Activated CD8-positive, alpha-beta memory T cell treated with anti-CD3 and anti-CD28 coated beads for 4 hours (primary cell): ENCODE measurements around the gene KASH5.

Experiments used
- DNase-seq, 2 donors: peaks; one replicate each; pipeline ENCODE4 v3.0.0-alpha.2; 2020; ENCODE audit warnings: low read depth in 2 of 2

KASH5 gene

DNA sequence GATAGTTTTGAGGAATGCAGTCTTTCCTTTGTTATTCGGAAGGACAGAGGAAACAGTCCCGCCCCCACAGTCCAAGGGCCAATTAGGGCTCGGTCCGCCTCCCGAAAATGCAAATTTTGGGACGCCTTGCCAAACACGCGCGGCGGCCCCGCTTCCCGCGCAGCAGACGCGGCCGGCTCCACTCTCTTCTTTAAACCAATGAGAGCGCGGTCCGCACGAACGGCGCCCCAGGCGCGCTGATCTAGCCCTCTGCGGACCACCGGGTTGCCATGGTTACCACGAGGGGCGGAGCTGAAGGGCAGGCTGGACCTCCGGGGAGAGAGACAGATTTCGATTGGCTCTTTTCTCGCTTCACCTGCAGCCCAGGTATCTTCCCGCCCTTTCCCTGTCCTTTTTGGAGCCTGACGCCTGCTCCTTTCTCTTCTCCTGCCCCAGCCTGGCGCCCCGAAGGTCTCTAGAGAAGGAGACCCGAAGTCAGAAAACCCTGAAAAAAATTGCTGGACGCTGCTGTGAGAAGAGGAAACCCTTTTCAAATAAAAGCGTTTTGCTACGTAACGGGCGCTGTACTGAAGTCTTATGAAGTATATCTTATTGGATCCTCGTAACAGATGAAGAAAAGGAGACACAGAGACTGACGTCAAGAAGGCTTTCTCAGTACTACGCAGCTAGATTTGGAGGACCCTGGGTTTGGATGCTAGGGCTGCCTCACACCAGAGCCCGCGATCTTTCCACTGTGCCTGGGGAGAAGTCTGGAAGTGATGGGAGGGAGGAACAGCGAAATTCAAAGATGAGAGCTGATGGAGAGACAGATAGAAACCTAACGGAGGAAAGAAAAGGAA lies 33.2 kb downstream of the KASH5 start:
- no peak for DNase-seq

DNA sequence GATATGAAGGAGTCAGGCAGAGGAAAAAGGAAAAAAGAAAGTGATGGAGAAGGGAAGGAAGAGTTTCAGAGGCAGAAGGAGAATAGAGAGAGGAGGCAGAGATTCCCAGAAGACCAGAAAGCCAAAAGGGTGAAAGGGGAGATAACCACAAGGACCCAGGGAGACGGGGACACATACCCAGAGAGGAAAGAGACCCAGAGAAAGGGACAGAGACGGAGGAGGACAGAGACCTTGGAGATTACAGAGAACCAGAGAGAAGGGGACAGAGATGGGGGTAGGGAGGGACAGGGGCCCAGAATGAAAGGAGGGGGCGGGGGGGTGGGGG lies 33.8 kb downstream of the KASH5 start:
- DNase-seq: no peak

DNA sequence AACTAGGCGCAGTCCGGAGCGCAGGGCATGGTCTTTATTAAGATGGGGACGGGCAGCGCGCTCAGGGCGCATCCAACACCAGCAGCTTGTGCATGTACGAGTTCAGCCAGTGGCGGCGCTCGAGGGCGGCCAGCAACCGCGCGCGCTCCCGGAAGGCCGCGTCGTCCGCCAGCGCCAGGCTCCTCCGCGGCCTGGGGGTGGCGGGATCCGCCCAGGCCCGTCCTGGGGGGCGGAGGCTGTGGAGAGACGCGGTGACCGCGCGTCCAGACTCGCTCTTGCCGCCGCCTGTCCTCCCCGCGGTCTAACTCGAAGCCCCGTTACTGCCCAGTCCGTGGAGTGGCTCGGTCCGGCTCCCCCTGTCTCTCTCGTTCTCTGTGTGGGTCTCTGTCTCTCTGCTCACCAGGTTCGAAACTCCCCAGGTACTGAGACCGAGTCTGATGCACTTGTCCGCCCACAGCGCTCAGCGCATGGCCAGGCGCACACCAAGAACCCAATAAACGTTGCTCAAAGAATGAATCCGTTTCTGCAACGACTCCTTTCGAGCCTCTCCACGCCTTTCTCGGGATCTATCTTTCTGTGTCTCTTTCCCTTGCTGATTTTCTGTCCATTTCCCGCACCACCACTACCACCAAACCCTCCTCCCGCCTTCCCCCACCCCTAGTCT lies 34.5 kb downstream of the KASH5 start:
- DNase-seq: no peak

DNA sequence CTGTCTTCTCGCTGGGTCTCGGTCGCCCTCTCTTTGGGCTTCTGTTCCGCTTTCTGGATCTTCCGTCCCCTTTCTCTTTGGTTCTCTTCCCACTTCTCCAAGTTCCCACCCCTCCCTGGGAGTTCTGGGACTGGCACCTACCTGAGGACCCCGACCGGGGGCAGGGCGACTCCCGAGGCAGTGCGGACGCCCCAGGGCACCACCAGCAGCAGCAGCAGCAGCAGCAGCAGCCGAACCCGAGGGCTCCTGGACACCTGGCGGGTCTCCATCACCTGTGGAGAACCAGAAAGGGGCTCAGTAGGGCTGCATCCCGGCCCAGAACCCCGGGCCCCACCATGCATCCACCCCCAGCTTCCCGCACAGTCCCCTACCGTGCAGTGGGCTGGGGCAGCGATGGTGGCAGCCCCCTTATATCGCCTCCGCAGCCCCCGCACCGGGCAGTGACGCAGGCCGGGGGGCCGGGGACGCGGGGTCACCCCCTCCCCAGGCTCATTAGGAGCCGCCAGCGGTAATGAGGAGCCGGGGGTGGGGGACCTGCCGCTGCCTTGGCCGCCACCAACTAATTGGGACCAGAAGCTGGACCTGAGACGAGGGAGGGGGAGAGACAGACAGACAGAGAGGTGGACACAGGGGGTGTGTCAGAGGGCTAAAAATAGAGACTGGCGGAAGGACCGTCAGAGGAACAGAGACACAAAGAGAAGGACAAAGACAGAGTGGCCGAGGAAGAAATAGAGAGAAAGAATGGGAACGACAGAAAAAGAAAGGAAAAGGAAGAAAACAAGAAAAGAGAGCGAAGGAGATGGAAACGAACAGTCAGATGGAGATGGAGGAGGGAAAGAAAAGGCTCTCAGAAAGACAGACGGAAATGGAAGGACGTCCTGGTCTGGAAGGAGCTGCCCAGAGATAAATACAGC lies 35.3 kb downstream of the KASH5 start, which contains the start of gene PTH2:
Gene PTH2, minus strand, starts transcription at position 371 of the 914 bp plus-strand sequence. Its CDS starts 102 bp downstream, at position 269.
- DNase-seq: no peak

DNA sequence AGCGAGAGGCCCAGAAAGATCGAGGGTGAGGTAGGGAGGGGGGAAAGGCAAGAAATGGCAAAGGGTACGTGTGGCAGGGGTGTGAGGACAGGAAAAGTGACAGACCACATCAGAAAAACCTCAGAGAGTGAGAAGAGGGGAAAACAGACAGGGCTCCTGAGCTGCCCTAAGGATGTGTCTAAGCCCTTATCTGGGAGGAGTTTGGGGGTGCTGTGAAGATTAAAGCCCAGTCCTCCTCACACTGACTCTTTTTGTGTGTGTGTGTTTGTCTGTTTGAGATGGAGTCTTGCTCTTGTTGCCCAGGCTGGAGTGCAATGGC lies 35.9 kb downstream of the KASH5 start:
- DNase-seq: no peak

DNA sequence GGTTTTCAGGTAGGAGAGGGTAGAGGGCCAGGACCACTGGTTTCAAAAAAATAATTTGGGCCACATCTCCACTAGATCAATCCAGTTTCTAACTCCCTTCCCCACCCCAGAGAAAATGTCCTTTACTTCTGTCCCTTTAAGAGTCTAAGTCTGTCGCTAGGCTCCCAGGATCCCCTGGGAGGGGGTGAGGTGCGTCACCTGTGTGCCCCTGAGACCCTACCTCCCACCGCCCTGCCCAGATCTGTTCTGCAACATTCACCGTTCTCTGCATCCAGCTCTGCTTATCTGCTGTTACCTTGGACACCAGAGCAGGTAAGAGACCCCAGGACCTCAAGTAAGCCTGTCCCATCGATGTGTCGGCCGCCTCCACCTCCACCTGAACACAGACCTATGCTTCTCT lies 37.1 kb downstream of the KASH5 start, which contains the start of gene GFY:
Gene GFY, plus strand, starts transcription at position 211 of the 400 bp plus-strand sequence. CDS start 1,043 bp downstream, outside the sequence.
- no peak for DNase-seq

DNA sequence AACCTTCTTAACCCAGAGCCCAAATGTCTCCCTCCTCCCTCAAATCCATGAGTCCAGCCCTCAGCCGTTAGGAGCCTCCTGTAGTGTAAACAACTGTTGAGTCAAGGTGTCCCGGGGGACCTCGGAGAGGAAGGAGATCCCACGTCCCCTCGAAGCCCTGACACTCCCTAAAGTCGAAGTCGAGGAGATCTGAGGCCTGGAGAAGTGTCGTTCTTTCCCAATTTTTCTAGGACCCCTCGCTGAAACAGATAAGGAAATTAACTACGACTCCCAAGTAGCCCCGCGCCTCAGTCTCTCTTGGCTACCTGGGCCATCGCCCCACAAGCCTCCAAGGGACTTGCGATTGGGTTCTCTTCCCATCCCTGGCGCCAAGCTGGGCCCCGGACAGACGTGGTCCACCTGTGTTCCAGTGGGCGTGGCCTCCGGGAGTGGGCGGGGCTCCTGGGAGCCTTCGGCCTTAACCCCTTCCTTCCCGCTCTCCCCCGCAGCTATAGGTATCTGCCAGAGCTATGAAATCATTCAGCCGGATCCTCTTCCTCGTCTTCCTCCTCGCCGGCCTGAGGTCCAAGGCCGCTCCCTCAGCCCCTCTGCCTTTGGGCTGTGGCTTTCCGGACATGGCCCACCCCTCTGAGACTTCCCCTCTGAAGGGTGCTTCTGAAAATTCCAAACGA lies 38.0 kb downstream of the KASH5 start:
- no peak for DNase-seq

DNA sequence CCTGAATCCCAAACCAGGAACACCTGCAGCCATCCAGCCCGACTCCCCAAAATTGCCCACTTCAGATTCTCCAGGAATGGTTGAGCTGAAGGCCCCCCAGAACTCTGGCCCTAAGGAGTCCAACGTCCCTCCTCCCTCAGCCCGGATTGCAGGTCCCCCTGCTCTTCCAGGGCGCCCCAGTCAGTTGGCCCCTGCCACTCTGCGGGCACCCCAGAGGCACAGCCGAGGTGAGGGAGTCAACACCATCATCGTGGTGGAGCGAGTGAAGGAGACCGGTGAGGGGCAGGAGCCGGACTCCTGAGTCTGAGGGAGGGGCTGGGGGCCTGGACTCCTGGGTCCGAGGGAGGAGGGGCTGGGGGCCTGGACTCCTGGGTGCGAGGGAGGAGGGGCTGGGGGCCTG lies 39.3 kb downstream of the KASH5 start:
- no peak for DNase-seq

DNA sequence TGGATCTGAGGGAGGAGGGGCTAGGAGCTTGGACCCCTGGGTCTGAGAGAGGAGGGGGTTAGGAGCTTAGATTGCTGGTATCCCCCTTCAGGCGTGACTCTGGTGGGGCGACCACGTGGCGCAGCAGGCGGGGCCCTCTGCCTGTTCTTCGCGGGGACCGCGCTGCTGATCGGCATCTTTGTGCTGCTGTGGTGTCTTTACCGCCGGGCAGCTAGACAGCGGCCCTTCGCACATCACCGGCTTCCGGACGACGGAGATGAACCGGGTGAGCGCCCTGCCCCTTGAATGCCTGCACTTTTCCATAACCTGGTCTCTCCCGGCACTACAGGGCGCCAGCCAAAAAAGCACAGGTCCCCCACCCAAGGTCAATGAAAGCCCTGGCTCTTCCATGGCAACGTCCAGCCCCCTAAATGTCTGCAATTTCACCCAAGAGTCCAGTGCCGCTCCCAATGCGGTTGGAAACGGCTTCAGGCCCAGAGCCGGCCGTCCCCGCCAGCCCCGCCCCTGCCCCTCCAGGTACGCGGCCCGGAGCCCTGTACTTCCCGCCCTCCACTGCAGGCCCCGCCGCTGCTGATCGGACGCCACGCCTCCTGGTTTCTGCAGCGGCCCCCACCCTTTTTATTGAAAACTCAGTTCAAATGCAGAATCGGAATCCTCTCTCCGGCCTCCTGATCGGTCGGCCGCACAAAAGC lies 40.0 kb downstream of the KASH5 start:
- DNase-seq: no peak

DNA sequence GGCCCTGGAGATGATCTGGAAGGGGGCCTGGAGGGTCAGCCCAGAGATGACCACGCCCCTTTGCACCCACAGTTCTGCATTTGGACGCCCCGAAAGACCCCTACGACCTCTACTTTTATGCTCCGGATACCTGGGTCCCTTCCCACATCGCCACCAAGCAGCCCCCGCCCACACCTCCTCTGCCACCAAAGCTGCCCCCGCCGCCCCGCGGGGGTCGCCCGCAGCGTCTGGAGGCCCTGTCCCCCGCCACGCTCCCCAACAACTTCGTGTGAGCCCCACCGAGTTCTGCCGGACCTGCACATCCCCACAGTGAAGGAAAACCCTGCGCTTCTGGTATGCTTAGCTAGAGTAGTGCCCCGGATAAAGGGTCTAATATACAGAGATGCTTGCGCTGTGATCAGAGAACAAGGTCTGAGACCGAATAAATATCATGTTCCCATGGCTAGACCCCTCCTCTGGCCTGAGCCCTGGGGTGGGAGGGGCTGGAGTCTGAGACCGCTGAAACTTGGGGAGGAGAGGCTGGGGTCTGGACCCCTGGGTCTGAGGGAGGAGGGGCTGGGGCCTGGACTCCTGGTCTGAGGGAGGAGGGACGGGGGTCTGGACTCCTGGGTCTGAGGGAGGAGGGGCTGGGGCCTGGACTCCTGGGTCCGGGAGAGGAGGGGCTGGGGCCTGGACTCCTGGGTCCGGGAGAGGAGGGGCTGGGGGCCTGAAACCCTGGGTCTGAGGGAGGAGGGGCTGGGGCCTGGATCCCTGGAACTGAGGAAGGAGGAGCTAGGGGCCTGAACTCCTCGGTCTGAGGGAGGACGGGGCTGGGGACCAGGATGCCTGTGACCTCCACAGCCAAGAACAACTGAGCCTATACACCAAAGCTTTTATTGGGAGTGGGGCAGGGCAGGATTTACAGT lies 40.8 kb downstream of the KASH5 start:
- DNase-seq: no peak

DNA sequence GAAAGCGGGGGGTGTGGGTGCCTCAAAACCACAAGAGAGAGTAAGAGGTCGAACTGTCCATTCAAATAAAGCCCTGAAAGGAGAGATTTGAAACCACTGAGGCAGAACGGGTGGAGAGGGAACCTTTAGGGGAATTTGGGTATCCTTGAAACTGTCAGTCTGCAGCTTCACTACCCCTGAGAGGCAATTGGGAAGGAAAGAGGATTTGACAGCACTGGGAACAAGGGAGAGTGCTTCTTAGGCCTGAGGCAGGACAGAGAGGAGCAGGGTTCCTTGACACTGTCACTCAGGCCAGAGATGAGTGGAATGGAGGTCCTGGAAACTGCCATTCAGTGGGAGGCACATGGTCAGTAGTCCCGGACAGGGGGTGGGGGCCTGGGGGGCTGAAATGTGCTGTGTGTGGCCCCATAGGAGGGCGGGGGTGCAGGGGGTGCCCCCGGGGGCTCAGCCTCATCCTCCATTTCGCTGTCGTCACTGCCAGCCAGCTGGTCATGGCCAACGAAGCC lies 42.2 kb downstream of the KASH5 start:
- no peak for DNase-seq

DNA sequence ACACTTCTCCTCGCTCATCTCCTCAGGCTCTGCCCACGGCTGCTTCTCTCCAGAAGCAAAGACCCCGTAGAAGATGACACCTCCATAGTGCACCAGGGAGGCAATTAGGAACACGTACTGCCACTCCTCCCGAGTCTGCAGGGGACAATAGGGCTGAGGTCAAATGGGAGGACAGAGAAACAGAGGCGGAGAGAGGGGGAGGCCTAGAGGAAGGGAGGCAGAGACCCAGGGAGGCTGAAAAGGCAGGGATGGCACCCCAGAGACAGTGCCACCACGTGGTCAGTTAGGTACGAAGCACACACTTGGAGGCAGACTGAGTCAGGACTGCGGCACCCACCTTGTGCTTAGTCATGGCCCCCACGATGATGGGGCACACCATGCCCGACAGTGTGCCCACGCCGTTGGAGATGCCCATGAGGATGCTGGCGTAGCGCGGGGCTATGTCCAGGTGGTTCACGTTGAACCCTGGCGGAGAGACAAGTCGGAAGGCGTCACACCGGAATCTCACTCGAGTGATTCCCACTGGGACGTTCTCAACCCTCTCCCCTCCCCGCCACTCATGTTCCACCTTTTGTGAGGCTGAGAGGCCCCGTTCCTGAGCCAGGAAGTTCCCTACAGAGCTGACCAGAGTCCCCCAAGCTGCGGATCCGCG lies 42.8 kb downstream of the KASH5 start:
- no peak for DNase-seq

DNA sequence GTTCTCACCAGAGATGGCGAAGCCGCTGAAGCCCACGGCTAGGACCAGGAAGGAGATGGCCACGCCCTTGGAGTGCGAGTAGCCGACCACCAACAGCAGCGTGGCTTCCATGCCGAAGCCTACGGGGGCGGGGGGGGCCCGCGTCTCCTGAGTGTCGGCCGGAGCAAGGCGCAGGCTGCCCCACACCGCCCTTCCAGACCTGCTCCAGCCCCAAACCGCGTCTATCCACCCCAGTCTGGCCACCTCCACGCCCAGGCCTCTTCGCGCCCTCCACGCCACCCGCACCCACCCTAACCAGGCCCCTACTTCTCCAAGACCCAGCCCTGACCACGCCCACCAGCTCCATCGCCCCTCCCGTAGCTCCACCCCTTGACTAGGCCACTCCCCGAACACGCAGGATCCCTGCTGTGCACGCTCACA lies 43.3 kb downstream of the KASH5 start:
- DNase-seq: no peak

DNA sequence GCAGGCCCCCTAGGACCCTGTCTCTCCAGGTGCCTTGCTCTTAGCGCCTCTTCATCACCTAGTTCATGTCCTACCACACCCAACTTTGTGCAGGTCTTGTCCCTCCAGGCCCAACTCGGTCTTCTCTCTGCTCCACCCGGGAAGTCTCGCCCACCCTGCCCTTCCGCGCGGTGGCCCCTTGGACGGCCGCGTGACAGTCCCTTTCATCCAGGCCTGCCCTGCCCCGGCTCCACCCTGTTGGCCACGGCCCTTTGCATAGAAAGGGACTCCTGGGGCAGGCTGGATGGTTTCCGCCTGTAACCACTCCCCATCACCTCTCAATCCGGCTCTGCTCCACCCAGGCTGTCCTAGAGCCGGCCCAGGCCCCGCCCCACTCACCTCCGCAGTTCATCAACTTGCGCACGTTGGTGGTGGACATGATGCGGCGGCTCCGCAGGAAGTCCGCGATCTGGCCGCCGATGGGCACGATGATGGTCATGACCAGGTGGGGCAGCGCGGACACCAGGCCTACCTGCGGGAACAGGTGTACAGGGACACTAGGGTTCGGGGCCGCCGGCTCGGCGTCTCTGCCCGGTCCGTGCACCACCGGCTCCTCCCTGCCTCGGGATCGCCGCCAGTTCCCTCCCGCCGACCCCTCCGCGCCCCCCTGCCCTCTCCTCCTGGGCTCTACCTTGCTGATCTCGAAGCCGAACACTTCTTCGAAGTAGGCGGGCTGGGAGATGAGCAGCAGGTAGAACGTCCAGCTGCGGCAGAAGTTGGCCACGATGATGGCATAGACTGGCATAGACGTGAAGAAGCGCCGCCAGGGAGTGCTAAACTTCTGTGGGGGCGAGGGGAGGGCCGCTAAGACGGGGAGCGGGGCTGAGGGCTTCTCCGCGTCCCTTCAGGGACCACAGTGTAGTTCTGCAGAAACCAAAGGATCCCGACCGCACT lies 44.4 kb downstream of the KASH5 start:
- no peak for DNase-seq

DNA sequence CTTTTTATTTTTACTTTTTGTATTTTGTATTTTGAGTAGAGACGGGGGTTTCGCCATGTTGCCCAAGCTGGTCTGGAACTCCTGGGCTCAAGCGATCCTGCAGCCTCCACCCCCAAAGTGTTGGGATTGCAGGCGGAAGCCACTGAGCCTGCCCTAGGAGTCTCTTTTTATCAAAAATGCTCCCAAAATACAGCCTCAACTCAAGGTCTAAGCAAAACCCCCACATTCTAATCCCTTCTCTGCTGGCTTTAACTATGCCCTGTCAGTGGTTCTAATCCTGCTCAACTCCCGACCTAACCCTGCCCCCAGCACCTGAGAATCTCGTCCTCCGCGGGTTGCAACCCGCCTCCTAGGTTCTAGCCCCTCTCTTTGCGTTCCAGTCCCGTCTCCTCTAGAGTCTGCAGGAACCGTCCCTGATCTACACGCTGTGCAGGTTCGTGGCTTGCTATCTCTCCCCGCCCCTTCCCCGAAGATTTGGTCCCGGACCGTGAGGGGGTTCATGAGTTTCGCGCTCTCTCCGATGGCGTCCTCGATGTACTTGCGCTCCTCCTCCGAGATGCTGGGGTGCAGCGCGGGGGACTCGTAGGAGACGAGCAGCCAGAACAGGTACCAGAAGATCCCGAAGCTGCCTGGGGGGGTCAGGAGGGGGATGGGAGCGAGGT lies 45.3 kb downstream of the KASH5 start:
- no peak for DNase-seq

DNA sequence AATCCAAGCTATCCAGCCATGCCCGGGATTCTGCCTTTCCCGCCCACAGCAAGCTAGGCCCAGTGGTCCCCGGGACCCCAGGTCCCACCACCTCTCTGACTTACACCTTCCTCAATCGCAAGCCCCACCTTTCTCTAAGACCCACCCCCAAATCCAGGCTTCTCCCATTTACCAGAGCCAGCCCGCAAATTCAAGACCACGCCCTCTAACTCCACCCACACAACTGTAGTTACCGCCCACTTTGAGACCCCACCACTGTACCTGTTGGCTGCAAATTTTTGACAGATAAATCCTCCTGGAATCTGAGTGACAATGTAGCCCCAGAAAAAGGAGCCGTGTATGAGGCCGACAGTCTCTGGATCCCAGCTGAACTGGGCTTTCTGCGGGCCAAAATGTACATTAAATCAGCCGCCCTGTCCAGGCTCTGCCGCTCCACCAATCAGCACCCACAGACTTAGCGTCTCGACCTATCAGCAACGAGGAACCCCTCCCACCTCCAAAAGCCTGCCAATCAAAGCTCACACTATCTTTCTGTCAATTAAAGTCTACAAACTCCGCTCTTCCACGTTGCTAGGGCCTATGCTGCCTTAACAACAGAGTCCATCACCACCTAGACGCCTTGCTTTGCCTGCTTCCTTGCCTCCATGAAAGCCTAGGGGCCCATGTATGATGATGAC lies 47.0 kb downstream of the KASH5 start:
- DNase-seq: no peak

DNA sequence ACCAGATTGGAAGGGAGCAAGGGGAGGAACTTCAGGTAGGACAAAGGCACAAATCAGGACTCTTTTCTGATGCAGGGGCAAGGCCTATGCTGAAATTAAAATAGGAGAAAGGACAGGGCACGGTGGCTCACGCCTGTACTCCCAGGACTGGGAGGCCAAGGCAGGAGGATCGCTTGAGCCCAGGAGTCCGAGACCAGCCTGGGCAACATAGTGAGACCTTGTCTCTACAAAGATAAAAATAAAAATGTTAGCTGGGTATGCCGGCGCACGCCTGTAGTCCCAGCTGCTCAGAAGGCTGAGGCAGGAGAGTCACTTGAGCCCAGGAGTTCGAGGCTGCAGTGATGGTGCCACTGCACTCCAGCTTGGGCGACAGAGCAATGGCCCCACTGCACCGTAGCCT lies 47.6 kb downstream of the KASH5 start:
- DNase-seq: no peak
